Keratinocyte (primary cell): ENCODE results near the gene DOLPP1. TPM values are rescaled to one million over a fixed set of nuclear protein-coding genes. Genes with fewer than 3 reads are reported as not detected.

ENCODE experiments used
- DNase-seq: peaks from one replicate; pipeline ENCODE4 v3.0.0-alpha.2; 2011; ENCODE audit warnings: low read depth, missing footprints, low spot score
- FAIRE-seq: peaks from 2 replicates; lab custom pipeline; 2011; peaks lifted over from hg19 to GRCh38; lab: Jason Lieb, UNC
- H2AFZ ChIP-seq: 2 replicates; pipeline ENCODE4 v1.6.0; 2012; ENCODE audit warnings: low read length, control low read depth, inconsistent platforms; ENCODE audit not compliant: control insufficient read depth
- H3K27ac ChIP-seq: 2 replicates; pipeline ENCODE4 v1.5.1; 2011; ENCODE audit warnings: low read length; ENCODE audit not compliant: control insufficient read depth, insufficient read depth
- H3K27me3 ChIP-seq: 3 replicates; pipeline ENCODE4 v1.6.0; 2011; ENCODE audit warnings: low read length; ENCODE audit not compliant: control insufficient read depth, insufficient read depth; ENCODE audit errors: extremely low read depth
- H3K36me3 ChIP-seq, 2 experiments: 2 replicates in 1 of 2; 3 replicates in 1 of 2; pipeline ENCODE4 v1.5.1; 2011; ENCODE audit warnings: low read length in 2 of 2, mild to moderate bottlenecking in 1 of 2; ENCODE audit not compliant: control insufficient read depth in 2 of 2, insufficient read depth in 2 of 2; ENCODE audit errors: extremely low read depth in 1 of 2
- H3K4me1 ChIP-seq: 3 replicates; pipeline ENCODE4 v1.5.1; 2011; ENCODE audit warnings: low read length; ENCODE audit not compliant: control insufficient read depth, insufficient read depth; ENCODE audit errors: extremely low read depth
- H3K4me2 ChIP-seq: 3 replicates; pipeline ENCODE4 v1.6.0; 2011; ENCODE audit warnings: low read depth, low read length; ENCODE audit not compliant: control insufficient read depth, insufficient read depth; ENCODE audit errors: extremely low read depth
- H3K4me3 ChIP-seq, 3 experiments: fragments of 200-600 bp in 1 of 3; sonication (generic) in 1 of 3; 2 replicates in 2 of 3; 3 replicates in 1 of 3; pipeline ENCODE4 v1.5.1; 2011 to 2016; ENCODE audit warnings: low read length in 3 of 3, mild to moderate bottlenecking in 3 of 3, control low read depth in 2 of 3, inconsistent platforms in 1 of 3, low read depth in 1 of 3, mixed read lengths in 1 of 3, mixed run types in 1 of 3, moderate library complexity in 1 of 3; ENCODE audit not compliant: control insufficient read depth in 2 of 3, insufficient read depth in 2 of 3; ENCODE audit errors: extremely low read depth in 1 of 3
- H3K79me2 ChIP-seq: 2 replicates; pipeline ENCODE4 v1.6.0; 2012; ENCODE audit warnings: low read length; ENCODE audit not compliant: control insufficient read depth, insufficient read depth
- H3K9ac ChIP-seq: 3 replicates; pipeline ENCODE4 v1.6.0; 2011; ENCODE audit warnings: low read length; ENCODE audit not compliant: control insufficient read depth, insufficient read depth; ENCODE audit errors: extremely low read depth
- H3K9me1 ChIP-seq: 3 replicates; pipeline ENCODE4 v1.6.0; 2011; ENCODE audit warnings: low read length; ENCODE audit not compliant: control insufficient read depth, insufficient read depth; ENCODE audit errors: extremely low read depth
- H3K9me3 ChIP-seq: 2 replicates; pipeline ENCODE4 v1.5.1; 2012; ENCODE audit warnings: low read depth, low read length; ENCODE audit not compliant: control insufficient read depth
- H4K20me1 ChIP-seq: 3 replicates; pipeline ENCODE4 v1.6.0; 2011; ENCODE audit warnings: low read length; ENCODE audit not compliant: control insufficient read depth, insufficient read depth; ENCODE audit errors: extremely low read depth
- EZH2 ChIP-seq: IDR thresholded peaks from one replicate; pipeline ENCODE4 v1.6.1; 2012; ENCODE audit warnings: inconsistent platforms, mild to moderate bottlenecking, low read length, moderate library complexity
- dilution Hi-C: fragments of 300-500 bp; cut with MboI; formaldehyde crosslinking; loops from one replicate; pipeline ENCODE4 v1.7.0; 2020; ENCODE audit warnings: low sequenced_read_pairs; ENCODE audit not compliant: extremely low pct_ligation_motif_present
- polyA plus RNA-seq, 5 experiments: library from polyadenylated mRNA; depleted of rRNA in 3 of 5; stranded (reverse) in 3 of 5; stranded (forward) in 1 of 5; unstranded in 1 of 5; fragments of >200 nt; gene quantifications; 1 replicate in 1 of 5; 2 replicates in 3 of 5; 3 replicates in 1 of 5; pipeline versions ENCODE4 v1.2.1 to v1.2.3, GENCODE V29; 2011 to 2012; ENCODE audit warnings: missing spikeins in 2 of 5, low read depth in 1 of 5, low replicate concordance in 1 of 5
- TF ChIP-seq, protein P1 (sequence below), 3 experiments: IDR thresholded peaks in 1 of 3; conservative IDR thresholded peaks in 1 of 3; optimal IDR thresholded peaks in 1 of 3; 2 replicates in 2 of 3; 3 replicates in 1 of 3; pipeline versions ENCODE3 to v1.5.1; 2011; ENCODE audit warnings: low read length in 3 of 3, mild to moderate bottlenecking in 3 of 3, moderate library complexity in 2 of 3, control low read depth in 1 of 3, inconsistent platforms in 1 of 3; ENCODE audit not compliant: insufficient read depth in 2 of 3; ENCODE audit errors: extremely low read depth in 1 of 3

DOLPP1 gene
- polyA plus RNA-seq, 1 donor (not counting 4 experiments of a cell fraction or from before 2014, with no cell fraction given): 14.2 TPM

DNA sequence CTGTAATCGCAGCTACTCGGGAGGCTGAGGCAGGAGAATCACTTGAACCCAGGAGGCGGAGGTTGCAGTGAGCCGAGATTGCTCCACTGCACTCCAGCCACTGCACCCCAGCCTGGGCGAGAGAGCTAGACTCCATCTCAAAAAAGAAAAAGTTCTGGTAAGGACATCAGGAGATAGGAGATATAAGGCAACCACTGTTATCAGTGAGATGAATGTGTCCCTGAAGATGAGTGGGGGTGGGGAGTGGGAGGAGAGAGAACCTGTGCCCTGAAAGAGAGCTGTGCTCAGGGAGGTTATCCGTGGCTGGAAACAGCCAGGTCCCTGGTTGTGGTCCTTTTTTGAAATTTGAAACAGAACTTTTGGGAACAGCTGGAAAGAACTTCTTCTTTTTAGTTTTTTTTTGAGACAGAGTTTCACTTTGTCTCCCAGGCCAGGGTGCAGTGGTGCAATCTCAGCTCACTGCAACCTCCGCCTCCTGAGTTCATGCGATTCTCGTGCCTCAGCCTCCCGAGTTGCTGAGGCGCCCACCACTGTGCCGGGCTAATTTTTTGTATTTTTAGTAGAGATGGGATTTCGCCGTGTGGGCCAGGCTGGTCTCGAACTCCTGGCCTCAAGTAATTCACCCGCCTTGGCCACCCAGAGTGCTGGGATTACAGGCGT lies 32.9 kb downstream of the DOLPP1 start:
- H3K79me2 ChIP-seq: peaks cover 51% of the 10 kb centered on the region
- no peak overlapping the region for H3K4me2 ChIP-seq
- no peak for DNase-seq
- FAIRE-seq: no peak
- no peak overlapping the region for H3K9ac ChIP-seq
- H4K20me1 ChIP-seq: no peaks in the 10 kb centered on the region
- no peak overlapping the region for H2AFZ ChIP-seq
- H3K4me3 ChIP-seq: no peak overlapping the region
- no peak overlapping the region for H3K27ac ChIP-seq
- H3K9me3 ChIP-seq: no peaks in the 10 kb centered on the region
- dilution Hi-C loops: no loop called here
- H3K4me1 ChIP-seq: peaks cover 16% of the 10 kb centered on the region
- no peaks in the 10 kb centered on the region for H3K9me1 ChIP-seq
- H3K36me3 ChIP-seq: no peaks in the 10 kb centered on the region
- TF ChIP-seq, protein P1, sequence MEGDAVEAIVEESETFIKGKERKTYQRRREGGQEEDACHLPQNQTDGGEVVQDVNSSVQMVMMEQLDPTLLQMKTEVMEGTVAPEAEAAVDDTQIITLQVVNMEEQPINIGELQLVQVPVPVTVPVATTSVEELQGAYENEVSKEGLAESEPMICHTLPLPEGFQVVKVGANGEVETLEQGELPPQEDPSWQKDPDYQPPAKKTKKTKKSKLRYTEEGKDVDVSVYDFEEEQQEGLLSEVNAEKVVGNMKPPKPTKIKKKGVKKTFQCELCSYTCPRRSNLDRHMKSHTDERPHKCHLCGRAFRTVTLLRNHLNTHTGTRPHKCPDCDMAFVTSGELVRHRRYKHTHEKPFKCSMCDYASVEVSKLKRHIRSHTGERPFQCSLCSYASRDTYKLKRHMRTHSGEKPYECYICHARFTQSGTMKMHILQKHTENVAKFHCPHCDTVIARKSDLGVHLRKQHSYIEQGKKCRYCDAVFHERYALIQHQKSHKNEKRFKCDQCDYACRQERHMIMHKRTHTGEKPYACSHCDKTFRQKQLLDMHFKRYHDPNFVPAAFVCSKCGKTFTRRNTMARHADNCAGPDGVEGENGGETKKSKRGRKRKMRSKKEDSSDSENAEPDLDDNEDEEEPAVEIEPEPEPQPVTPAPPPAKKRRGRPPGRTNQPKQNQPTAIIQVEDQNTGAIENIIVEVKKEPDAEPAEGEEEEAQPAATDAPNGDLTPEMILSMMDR (optimal IDR thresholded peaks at IDR 0.05 in 1 of 3, IDR thresholded peaks at IDR 0.05 in 1 of 3, conservative IDR thresholded peaks at IDR 0.05 in 1 of 3; ENCODE audit: extremely low read depth in 1 of 3, insufficient read depth in 2 of 3, low read length in 3 of 3): no peak
- no peak for TF ChIP-seq EZH2
- peaks cover 8% of the 10 kb centered on the region for H3K27me3 ChIP-seq

DNA sequence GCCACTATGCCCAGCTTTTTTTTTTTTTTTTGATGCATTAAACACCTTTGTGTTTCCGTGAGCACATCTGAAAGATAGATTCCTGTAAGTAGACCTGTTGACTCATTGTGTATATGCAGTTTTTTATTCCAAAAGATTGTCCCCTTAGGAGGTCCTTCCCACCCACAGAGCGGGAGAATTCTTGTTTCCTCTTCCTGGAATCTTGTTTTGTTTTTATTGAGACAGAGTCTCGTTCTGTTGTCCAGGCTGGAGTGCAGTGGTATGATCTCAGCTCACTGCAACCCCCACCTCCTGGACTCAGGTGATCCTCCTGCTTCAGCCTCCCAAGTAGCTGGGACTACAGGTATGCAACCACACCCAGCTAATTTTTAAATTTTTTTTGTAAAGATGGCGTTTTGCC lies 37.9 kb downstream of the DOLPP1 start:
- H3K9ac ChIP-seq: no peak overlapping the region
- H3K4me2 ChIP-seq: no peak overlapping the region
- no peak overlapping the region for H3K27ac ChIP-seq
- H3K79me2 ChIP-seq: peaks cover 32% of the 10 kb centered on the region
- no peaks in the 10 kb centered on the region for H3K4me1 ChIP-seq
- TF ChIP-seq EZH2: no peak
- TF ChIP-seq, protein P1 (optimal IDR thresholded peaks at IDR 0.05 in 1 of 3, IDR thresholded peaks at IDR 0.05 in 1 of 3, conservative IDR thresholded peaks at IDR 0.05 in 1 of 3; ENCODE audit: extremely low read depth in 1 of 3, insufficient read depth in 2 of 3, low read length in 3 of 3): no peak
- dilution Hi-C loops: no loop called here
- no peaks in the 10 kb centered on the region for H3K27me3 ChIP-seq
- no peaks in the 10 kb centered on the region for H4K20me1 ChIP-seq
- FAIRE-seq: no peak
- H2AFZ ChIP-seq: no peak overlapping the region
- H3K4me3 ChIP-seq: no peak overlapping the region
- DNase-seq: no peak
- H3K9me3 ChIP-seq: no peaks in the 10 kb centered on the region
- no peaks in the 10 kb centered on the region for H3K9me1 ChIP-seq
- H3K36me3 ChIP-seq: peaks cover 10 to 12% of the 10 kb centered on the region in 2 experiments
